SK-N-MC (cell line): Measurements from ENCODE around the gene FGF10.

Source experiments
- EZH2 ChIP-seq: fragments of 200-600 bp; sonication (generic); IDR thresholded peaks from one replicate; pipeline ENCODE4 v1.6.1; 2017; ENCODE audit warnings: antibody characterized with exemption
- POLR2AphosphoS5 ChIP-seq: IDR thresholded peaks from 2 replicates; pipeline ENCODE4 v1.6.1; 2012; ENCODE audit warnings: mild to moderate bottlenecking, low read depth, low read length, borderline replicate concordance

- TF ChIP-seq POLR2AphosphoS5 (no peak), EZH2 (no peak)
Measured at GRCh38 chr5:44396312-44396711, 7.1 kb upstream of the FGF10 start.
